HG02973 (cell line): ENCODE results near the gene COL8A1.

Source experiments
- ATAC-seq: cut with Tn5 transposase; IDR thresholded peaks from one replicate; pipeline ENCODE4 v1.9.1; 2021; ENCODE audit warnings: moderate library complexity; ENCODE audit not compliant: unreplicated experiment

COL8A1 gene

GRCh38 chr3:99781761-99782160 lies 143.4 kb downstream of the COL8A1 start:
- no peak for ATAC-seq

- no peak for ATAC-seq
These were observed 144.7 kb downstream of the COL8A1 start for GRCh38 chr3:99783011-99783573.

GRCh38 chr3:99789011-99789721 lies 150.8 kb downstream of the COL8A1 start:
- ATAC-seq = peak; percentile 97

- no peak for ATAC-seq
These were observed 156.1 kb downstream of the COL8A1 start for GRCh38 chr3:99794485-99794884.

GRCh38 chr3:99795573-99795972 lies 157.2 kb downstream of the COL8A1 start:
- ATAC-seq = no peak

- ATAC-seq = no peak
These were observed 161.0 kb downstream of the COL8A1 start for GRCh38 chr3:99799422-99799821.

GRCh38 chr3:99803297-99803696 lies 164.9 kb downstream of the COL8A1 start:
- ATAC-seq = no peak

- ATAC-seq = no peak
These were observed 166.8 kb downstream of the COL8A1 start for GRCh38 chr3:99805160-99805559.

GRCh38 chr3:99808163-99808794 lies 169.9 kb downstream of the COL8A1 start:
- ATAC-seq = no peak

GRCh38 chr3:99809565-99809964 lies 171.2 kb downstream of the COL8A1 start:
- ATAC-seq = no peak

GRCh38 chr3:99810403-99810802 lies 172.0 kb downstream of the COL8A1 start:
- no peak for ATAC-seq

GRCh38 chr3:99817047-99817436 lies 178.6 kb downstream of the COL8A1 start:
- ATAC-seq = no peak

GRCh38 chr3:99817437-99818240 lies 179.2 kb downstream of the COL8A1 start, which contains the start of gene CMSS1:
Gene CMSS1, plus strand, starts transcription at chr3:99817862.
- peak; percentile 98 for ATAC-seq

- no peak for ATAC-seq
These were observed 180.4 kb downstream of the COL8A1 start for GRCh38 chr3:99818818-99819217.

GRCh38 chr3:99823723-99824711 lies 185.6 kb downstream of the COL8A1 start:
- ATAC-seq = no peak

- no peak for ATAC-seq
These were observed 186.7 kb downstream of the COL8A1 start for GRCh38 chr3:99825004-99825640.

GRCh38 chr3:99829844-99830243 lies 191.4 kb downstream of the COL8A1 start:
- no peak for ATAC-seq

- ATAC-seq = no peak
These were observed 195.3 kb downstream of the COL8A1 start for GRCh38 chr3:99833617-99834205.

GRCh38 chr3:99834211-99834957 lies 196.0 kb downstream of the COL8A1 start:
- no peak for ATAC-seq
